ENCODE measurements around the gene TBC1D1. TPM values are rescaled to one million over a fixed set of nuclear protein-coding genes. Genes with fewer than 3 reads are reported as not detected.
A peak's percentile ranks its signal among the peaks of the same experiment; 100 is the strongest.

TBC1D1 gene
- total and polyA plus RNA-seq, 2 experiments from 2014 or later, result 53.9 to 151 TPM

DNA sequence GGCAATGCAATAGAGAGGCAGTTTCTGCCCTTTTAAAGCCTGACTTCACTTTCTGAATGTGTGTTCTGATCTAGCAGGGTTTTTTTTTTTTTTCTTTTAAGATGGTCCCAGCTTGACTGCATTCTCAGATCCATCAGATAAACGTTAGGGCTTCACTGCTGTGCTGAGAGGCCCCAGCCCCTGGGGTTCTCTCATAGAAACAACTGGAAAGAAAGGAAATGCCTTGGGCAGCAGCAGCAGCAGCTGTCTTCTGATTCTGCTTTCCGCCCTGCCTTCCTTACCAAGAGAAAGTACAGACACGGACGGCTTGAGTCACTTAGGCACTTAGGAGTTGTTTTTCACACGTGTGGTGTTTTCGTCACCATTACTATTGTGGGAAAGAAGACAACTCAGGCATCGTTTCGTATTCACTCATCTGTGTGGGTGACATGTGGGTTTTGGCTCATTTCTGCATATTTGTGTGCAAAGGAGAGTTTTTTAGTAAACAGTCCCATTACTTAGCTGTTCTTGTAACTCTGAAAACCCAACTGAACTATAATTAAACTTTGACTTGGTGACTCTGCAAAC, 241.3 kb downstream of the TBC1D1 start:
- no peaks in the 10 kb centered on the region for H3K9me2 ChIP-seq (ENCODE audit: insufficient read depth)
- H3K4me3 ChIP-seq, result no peak overlapping the region
- H3K27ac ChIP-seq (ENCODE audit: low read depth), result 0 out of 2 replicates have a peak overlapping the region, but pooled peaks have one; percentile 21
- peaks cover 33% of the 10 kb centered on the region for H3K4me1 ChIP-seq (ENCODE audit: insufficient read depth)
- H3K4me2 ChIP-seq, result peak overlapping the region; percentile 57
- H3K4me3 Mint-ChIP-seq, result no peak overlapping the region
- H3K27ac Mint-ChIP-seq, result no peak overlapping the region
- peaks cover 35% of the 10 kb centered on the region for H3K27me3 ChIP-seq (ENCODE audit: insufficient read depth)
- DNase-seq (ENCODE audit: low spot score) (peak; percentile 48), ATAC-seq (peak; percentile 30)
- H3K27me3 Mint-ChIP-seq (ENCODE audit: insufficient read depth, low read depth, poor library complexity), result peaks cover 29% of the 10 kb centered on the region
- H3K4me1 Mint-ChIP-seq, result peaks cover 52% of the 10 kb centered on the region
- no peak overlapping the region for H2AFZ ChIP-seq
- H3F3A ChIP-seq (replicated peaks; ENCODE audit: low read depth), result no peaks in the 10 kb centered on the region
- H4K20me1 ChIP-seq (replicated peaks; ENCODE audit: insufficient read depth), result peaks cover 18% of the 10 kb centered on the region
- peaks cover 22% of the 10 kb centered on the region for H3K36me3 Mint-ChIP-seq (ENCODE audit: low read depth)
- no peaks in the 10 kb centered on the region for H3K79me2 ChIP-seq (replicated peaks; ENCODE audit: insufficient read depth)
- TF ChIP-seq, protein P1, sequence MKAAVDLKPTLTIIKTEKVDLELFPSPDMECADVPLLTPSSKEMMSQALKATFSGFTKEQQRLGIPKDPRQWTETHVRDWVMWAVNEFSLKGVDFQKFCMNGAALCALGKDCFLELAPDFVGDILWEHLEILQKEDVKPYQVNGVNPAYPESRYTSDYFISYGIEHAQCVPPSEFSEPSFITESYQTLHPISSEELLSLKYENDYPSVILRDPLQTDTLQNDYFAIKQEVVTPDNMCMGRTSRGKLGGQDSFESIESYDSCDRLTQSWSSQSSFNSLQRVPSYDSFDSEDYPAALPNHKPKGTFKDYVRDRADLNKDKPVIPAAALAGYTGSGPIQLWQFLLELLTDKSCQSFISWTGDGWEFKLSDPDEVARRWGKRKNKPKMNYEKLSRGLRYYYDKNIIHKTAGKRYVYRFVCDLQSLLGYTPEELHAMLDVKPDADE (IDR thresholded peaks at IDR 0.05), result no peak
- TF ChIP-seq POLR2AphosphoS5 (IDR thresholded peaks at IDR 0.05; ENCODE audit: low read depth) (no peak), CREB1 (CRISPR knock-in tag; IDR thresholded peaks at IDR 0.05; ENCODE audit: low read depth) (no peak), STAT1 (IDR thresholded peaks at IDR 0.05; ENCODE audit: unreplicated experiment) (no peak), NANOG (IDR thresholded peaks at IDR 0.05; ENCODE audit: borderline replicate concordance) (no peak), ZNF114 (CRISPR knock-in tag; IDR thresholded peaks at IDR 0.05) (no peak)
- H3K36me3 ChIP-seq (ENCODE audit: insufficient read depth), result 0 out of 2 replicates have a peak, but pooled peaks cover 6% of the 10 kb centered on the region
- no peaks in the 10 kb centered on the region; the same call in 2 of the 3 replicates for H3K9me3 Mint-ChIP-seq

DNA sequence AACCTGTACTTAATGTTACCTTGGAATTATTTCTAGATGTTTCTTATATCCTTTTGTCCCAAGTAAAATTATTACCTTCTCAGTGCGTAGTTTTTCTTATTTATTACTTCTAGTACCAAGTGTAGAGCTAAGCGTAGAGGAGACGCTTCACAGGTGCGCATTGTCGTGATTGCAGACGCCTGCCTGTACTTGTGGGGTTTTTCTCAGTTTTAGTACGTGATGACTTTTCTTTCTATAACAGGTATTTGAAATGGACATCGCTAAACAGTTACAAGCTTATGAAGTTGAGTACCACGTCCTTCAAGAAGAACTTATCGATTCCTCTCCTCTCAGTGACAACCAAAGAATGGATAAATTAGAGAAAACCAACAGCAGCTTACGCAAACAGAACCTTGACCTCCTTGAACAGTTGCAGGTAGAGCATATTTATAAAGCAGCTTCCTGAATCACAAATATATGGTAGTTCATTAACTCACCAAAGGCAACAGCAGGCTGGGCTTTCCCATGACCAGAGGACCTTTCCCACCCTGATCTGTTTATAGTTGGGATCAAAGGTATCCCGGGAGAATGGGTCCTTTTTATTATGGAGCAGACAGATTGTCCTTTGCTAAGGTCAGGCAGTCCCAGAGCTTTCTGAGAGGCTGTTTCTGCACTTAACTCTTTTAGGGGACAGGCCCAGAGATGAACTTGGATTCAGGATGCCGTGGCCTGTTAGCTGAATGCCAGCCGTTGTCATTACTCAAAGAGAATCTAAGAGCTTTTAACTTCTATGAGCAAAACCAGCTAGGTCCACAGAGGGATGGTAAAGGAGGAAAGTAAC, 242.2 kb downstream of the TBC1D1 start:
- Mint-ChIP-seq H3K4me3 (no peak overlapping the region), H3K9me3 (no peaks in the 10 kb centered on the region; the same call in 2 of the 3 replicates), H3K36me3 (ENCODE audit: low read depth) (peaks cover 20% of the 10 kb centered on the region), H3K27me3 (ENCODE audit: insufficient read depth, low read depth, poor library complexity) (peaks cover 24% of the 10 kb centered on the region), H3K27ac (no peak overlapping the region), H3K4me1 (peaks cover 46% of the 10 kb centered on the region)
- Histone ChIP-seq H3K27ac (ENCODE audit: low read depth) (no peak overlapping the region), H3K4me1 (ENCODE audit: insufficient read depth) (peaks cover 33% of the 10 kb centered on the region), H3K9me2 (ENCODE audit: insufficient read depth) (no peaks in the 10 kb centered on the region), H3K79me2 (replicated peaks; ENCODE audit: insufficient read depth) (no peaks in the 10 kb centered on the region), H3K27me3 (ENCODE audit: insufficient read depth) (peaks cover 27% of the 10 kb centered on the region), H4K20me1 (replicated peaks; ENCODE audit: insufficient read depth) (peaks cover 18% of the 10 kb centered on the region), H3K4me2 (no peak overlapping the region), H3F3A (replicated peaks; ENCODE audit: low read depth) (no peaks in the 10 kb centered on the region), H2AFZ (no peak overlapping the region), H3K4me3 (no peak overlapping the region), H3K36me3 (ENCODE audit: insufficient read depth) (0 out of 2 replicates have a peak, but pooled peaks cover 6% of the 10 kb centered on the region)
- ATAC-seq (no peak), DNase-seq (ENCODE audit: low spot score) (no peak)
- TF ChIP-seq JUNB (IDR thresholded peaks at IDR 0.05; ENCODE audit: unreplicated experiment) (no peak), EZH2phosphoT487 (IDR thresholded peaks at IDR 0.05; ENCODE audit: unreplicated experiment) (no peak), CREB1 (CRISPR knock-in tag; IDR thresholded peaks at IDR 0.05; ENCODE audit: low read depth) (no peak)
- TF ChIP-seq, protein P2, sequence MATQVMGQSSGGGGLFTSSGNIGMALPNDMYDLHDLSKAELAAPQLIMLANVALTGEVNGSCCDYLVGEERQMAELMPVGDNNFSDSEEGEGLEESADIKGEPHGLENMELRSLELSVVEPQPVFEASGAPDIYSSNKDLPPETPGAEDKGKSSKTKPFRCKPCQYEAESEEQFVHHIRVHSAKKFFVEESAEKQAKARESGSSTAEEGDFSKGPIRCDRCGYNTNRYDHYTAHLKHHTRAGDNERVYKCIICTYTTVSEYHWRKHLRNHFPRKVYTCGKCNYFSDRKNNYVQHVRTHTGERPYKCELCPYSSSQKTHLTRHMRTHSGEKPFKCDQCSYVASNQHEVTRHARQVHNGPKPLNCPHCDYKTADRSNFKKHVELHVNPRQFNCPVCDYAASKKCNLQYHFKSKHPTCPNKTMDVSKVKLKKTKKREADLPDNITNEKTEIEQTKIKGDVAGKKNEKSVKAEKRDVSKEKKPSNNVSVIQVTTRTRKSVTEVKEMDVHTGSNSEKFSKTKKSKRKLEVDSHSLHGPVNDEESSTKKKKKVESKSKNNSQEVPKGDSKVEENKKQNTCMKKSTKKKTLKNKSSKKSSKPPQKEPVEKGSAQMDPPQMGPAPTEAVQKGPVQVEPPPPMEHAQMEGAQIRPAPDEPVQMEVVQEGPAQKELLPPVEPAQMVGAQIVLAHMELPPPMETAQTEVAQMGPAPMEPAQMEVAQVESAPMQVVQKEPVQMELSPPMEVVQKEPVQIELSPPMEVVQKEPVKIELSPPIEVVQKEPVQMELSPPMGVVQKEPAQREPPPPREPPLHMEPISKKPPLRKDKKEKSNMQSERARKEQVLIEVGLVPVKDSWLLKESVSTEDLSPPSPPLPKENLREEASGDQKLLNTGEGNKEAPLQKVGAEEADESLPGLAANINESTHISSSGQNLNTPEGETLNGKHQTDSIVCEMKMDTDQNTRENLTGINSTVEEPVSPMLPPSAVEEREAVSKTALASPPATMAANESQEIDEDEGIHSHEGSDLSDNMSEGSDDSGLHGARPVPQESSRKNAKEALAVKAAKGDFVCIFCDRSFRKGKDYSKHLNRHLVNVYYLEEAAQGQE (IDR thresholded peaks at IDR 0.05; ENCODE audit: unreplicated experiment), result no peak
- TF ChIP-seq, protein P3, sequence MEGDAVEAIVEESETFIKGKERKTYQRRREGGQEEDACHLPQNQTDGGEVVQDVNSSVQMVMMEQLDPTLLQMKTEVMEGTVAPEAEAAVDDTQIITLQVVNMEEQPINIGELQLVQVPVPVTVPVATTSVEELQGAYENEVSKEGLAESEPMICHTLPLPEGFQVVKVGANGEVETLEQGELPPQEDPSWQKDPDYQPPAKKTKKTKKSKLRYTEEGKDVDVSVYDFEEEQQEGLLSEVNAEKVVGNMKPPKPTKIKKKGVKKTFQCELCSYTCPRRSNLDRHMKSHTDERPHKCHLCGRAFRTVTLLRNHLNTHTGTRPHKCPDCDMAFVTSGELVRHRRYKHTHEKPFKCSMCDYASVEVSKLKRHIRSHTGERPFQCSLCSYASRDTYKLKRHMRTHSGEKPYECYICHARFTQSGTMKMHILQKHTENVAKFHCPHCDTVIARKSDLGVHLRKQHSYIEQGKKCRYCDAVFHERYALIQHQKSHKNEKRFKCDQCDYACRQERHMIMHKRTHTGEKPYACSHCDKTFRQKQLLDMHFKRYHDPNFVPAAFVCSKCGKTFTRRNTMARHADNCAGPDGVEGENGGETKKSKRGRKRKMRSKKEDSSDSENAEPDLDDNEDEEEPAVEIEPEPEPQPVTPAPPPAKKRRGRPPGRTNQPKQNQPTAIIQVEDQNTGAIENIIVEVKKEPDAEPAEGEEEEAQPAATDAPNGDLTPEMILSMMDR (conservative IDR thresholded peaks at IDR 0.05; ENCODE audit: low read depth in 2 of 2), result no peak

Measured in GM23338 (cell line).